Measurements from ENCODE around the gene SPIB. TPM values are rescaled to one million over a fixed set of nuclear protein-coding genes. Genes with fewer than 3 reads are reported as not detected.
A peak's percentile ranks its signal among the peaks of the same experiment; 100 is the strongest.
"Not testable (repeated sequence)": the region's sequence is repeated elsewhere in the genome, so short reads cannot be mapped to it uniquely, and the experiment has no call there.

The SPIB gene
- total RNA-seq, 1 experiment from 2014 or later = not detected

GRCh38 chr19:50431343-50432220, 12.8 kb downstream of the SPIB start:
- peak; percentile 72 to 80 for DNase-seq (ENCODE audit: low read depth in 1 of 2, low spot score in 2 of 2)
- Histone ChIP-seq H3K36me3 (no peaks in the 10 kb centered on the region), H3K27ac (no peak overlapping the region)

GRCh38 chr19:50432221-50433028, 13.7 kb downstream of the SPIB start, which contains the start of gene MYBPC2:
Gene MYBPC2, plus strand, starts transcription at chr19:50432892. Its CDS starts 62 bp downstream, at chr19:50432954.
- Histone ChIP-seq H3K4me3 (peak within 1 kb of the TSS; percentile 22), H3K9me3 (replicated peaks) (no peaks in the 10 kb centered on the region), H3K36me3 (no peaks in the 10 kb centered on the region), H3K27ac (no peak within 1 kb of the TSS), H3K27me3 (replicated peaks) (peaks cover 69% of the 10 kb centered on the region), H3K4me1 (replicated peaks) (peaks cover 4% of the 10 kb centered on the region; the same call in 1 of the 2 replicates)
- DNase-seq (ENCODE audit: low read depth in 1 of 2, low spot score in 2 of 2) = no peak

More at GRCh38 chr19:50431343-50432220, 12.8 kb downstream of the SPIB start:
- H3K9me3 ChIP-seq (replicated peaks) = no peaks in the 10 kb centered on the region
- peak overlapping the region; percentile 22 for H3K4me3 ChIP-seq
- H3K27me3 ChIP-seq (replicated peaks) = peaks cover 68% of the 10 kb centered on the region
- H3K4me1 ChIP-seq (replicated peaks) = peaks cover 4% of the 10 kb centered on the region; the same call in 1 of the 2 replicates

- H3K9me3 ChIP-seq (replicated peaks) = no peaks in the 10 kb centered on the region
- no peak overlapping the region for H3K4me3 ChIP-seq
- no peak for DNase-seq (ENCODE audit: low read depth in 1 of 2, low spot score in 2 of 2)
- peaks cover 63% of the 10 kb centered on the region for H3K27me3 ChIP-seq (replicated peaks)
- no peaks in the 10 kb centered on the region for H3K36me3 ChIP-seq
- H3K4me1 ChIP-seq (replicated peaks) = peaks cover 4% of the 10 kb centered on the region; the same call in 1 of the 2 replicates
- no peak overlapping the region for H3K27ac ChIP-seq
Observed at GRCh38 chr19:50433201-50434180, 14.8 kb downstream of the SPIB start.

- Histone ChIP-seq H3K4me1 (replicated peaks) (peaks cover 4% of the 10 kb centered on the region; the same call in 1 of the 2 replicates), H3K27ac (no peak overlapping the region), H3K27me3 (replicated peaks) (peaks cover 55% of the 10 kb centered on the region), H3K4me3 (no peak overlapping the region), H3K9me3 (replicated peaks) (no peaks in the 10 kb centered on the region), H3K36me3 (no peaks in the 10 kb centered on the region)
- DNase-seq (ENCODE audit: low read depth in 1 of 2, low spot score in 2 of 2) = no peak
Observed at GRCh38 chr19:50434525-50434924, 15.8 kb downstream of the SPIB start.

GRCh38 chr19:50435221-50435620, 16.5 kb downstream of the SPIB start:
- Histone ChIP-seq H3K9me3 (replicated peaks) (no peaks in the 10 kb centered on the region), H3K36me3 (no peaks in the 10 kb centered on the region), H3K27me3 (replicated peaks) (peaks cover 48% of the 10 kb centered on the region), H3K4me1 (replicated peaks) (peaks cover 4% of the 10 kb centered on the region; the same call in 1 of the 2 replicates), H3K4me3 (no peak overlapping the region), H3K27ac (no peak overlapping the region)
- DNase-seq (ENCODE audit: low read depth in 1 of 2, low spot score in 2 of 2) = no peak

GRCh38 chr19:50435627-50436026, 16.9 kb downstream of the SPIB start:
- Histone ChIP-seq H3K9me3 (replicated peaks) (no peaks in the 10 kb centered on the region), H3K27me3 (replicated peaks) (peaks cover 46% of the 10 kb centered on the region), H3K27ac (no peak overlapping the region), H3K36me3 (no peaks in the 10 kb centered on the region), H3K4me1 (replicated peaks) (peaks cover 4% of the 10 kb centered on the region; the same call in 1 of the 2 replicates), H3K4me3 (no peak overlapping the region)
- no peak for DNase-seq (ENCODE audit: low read depth in 1 of 2, low spot score in 2 of 2)

GRCh38 chr19:50437862-50438449, 19.2 kb downstream of the SPIB start:
- Histone ChIP-seq H3K9me3 (replicated peaks) (no peaks in the 10 kb centered on the region), H3K27me3 (replicated peaks) (peaks cover 31% of the 10 kb centered on the region), H3K4me1 (replicated peaks) (no peaks in the 10 kb centered on the region), H3K4me3 (no peak overlapping the region), H3K36me3 (no peaks in the 10 kb centered on the region), H3K27ac (no peak overlapping the region)
- no peak for DNase-seq (ENCODE audit: low read depth in 1 of 2, low spot score in 2 of 2)

GRCh38 chr19:50439130-50439529, 20.4 kb downstream of the SPIB start:
- not testable (repeated sequence) for H3K27ac ChIP-seq; DNase-seq (ENCODE audit: low read depth in 1 of 2, low spot score in 2 of 2); H3K36me3 ChIP-seq; H3K4me1 ChIP-seq (replicated peaks); H3K9me3 ChIP-seq (replicated peaks); H3K4me3 ChIP-seq
- peaks cover 20% of the 10 kb centered on the region for H3K27me3 ChIP-seq (replicated peaks)

GRCh38 chr19:50444059-50444458, 25.3 kb downstream of the SPIB start:
- Histone ChIP-seq H3K27me3 (replicated peaks) (no peaks in the 10 kb centered on the region), H3K4me1 (replicated peaks) (no peaks in the 10 kb centered on the region), H3K9me3 (replicated peaks) (no peaks in the 10 kb centered on the region), H3K36me3 (no peaks in the 10 kb centered on the region), H3K4me3 (no peak overlapping the region), H3K27ac (no peak overlapping the region)
- DNase-seq (ENCODE audit: low read depth in 1 of 2, low spot score in 2 of 2) = no peak

GRCh38 chr19:50447053-50447452, 28.3 kb downstream of the SPIB start:
- Histone ChIP-seq H3K36me3 (no peaks in the 10 kb centered on the region), H3K4me1 (replicated peaks) (no peaks in the 10 kb centered on the region), H3K9me3 (replicated peaks) (no peaks in the 10 kb centered on the region), H3K27ac (no peak overlapping the region), H3K4me3 (no peak overlapping the region), H3K27me3 (replicated peaks) (peaks cover 5% of the 10 kb centered on the region; the same call in 1 of the 2 replicates)
- no peak for DNase-seq (ENCODE audit: low read depth in 1 of 2, low spot score in 2 of 2)

- no peak for DNase-seq (ENCODE audit: low read depth in 1 of 2, low spot score in 2 of 2)
- Histone ChIP-seq H3K4me1 (replicated peaks) (no peaks in the 10 kb centered on the region), H3K27me3 (replicated peaks) (peaks cover 5% of the 10 kb centered on the region; the same call in 1 of the 2 replicates), H3K4me3 (no peak overlapping the region), H3K9me3 (replicated peaks) (no peaks in the 10 kb centered on the region), H3K27ac (no peak overlapping the region), H3K36me3 (no peaks in the 10 kb centered on the region)
Observed at GRCh38 chr19:50447750-50448149, 29.0 kb downstream of the SPIB start.

- Histone ChIP-seq H3K36me3 (no peaks in the 10 kb centered on the region), H3K4me1 (replicated peaks) (no peaks in the 10 kb centered on the region), H3K4me3 (no peak overlapping the region), H3K27ac (no peak overlapping the region), H3K9me3 (replicated peaks) (no peaks in the 10 kb centered on the region), H3K27me3 (replicated peaks) (peaks cover 5% of the 10 kb centered on the region; the same call in 1 of the 2 replicates)
- no peak for DNase-seq (ENCODE audit: low read depth in 1 of 2, low spot score in 2 of 2)
Observed at GRCh38 chr19:50449236-50449899, 30.6 kb downstream of the SPIB start.

Data from SJSA1 (cell line).